ENCODE results near the gene ULK4. TPM values are rescaled to one million over a fixed set of nuclear protein-coding genes. Genes with fewer than 3 reads are reported as not detected.

ULK4 gene
- total and polyA plus RNA-seq, 9 donors: 2.4 to 58.7 (median 7.3) TPM

DNA sequence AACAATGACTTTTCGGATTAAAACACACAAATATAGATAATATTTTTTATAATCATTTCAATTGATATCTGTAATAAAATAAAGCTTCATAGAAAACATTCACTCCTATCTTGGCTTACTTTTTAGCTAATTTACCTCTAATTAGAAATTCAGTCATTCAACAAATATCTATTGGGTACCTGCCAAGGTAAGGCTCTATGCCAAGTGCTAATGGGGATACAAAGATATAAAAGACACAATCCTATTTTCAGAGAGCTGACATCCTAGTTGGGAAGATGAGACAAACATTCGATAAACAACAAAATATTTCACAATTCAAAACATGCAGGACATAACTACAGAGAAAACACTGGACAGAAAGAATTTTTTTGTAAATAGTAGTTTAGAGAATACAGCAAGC lies 63.3 kb downstream of the ULK4 start:
- no peak for DNase-seq
- Histone ChIP-seq H3K4me3 (no peak overlapping the region), H3K27me3 (no peaks in the 10 kb centered on the region), H3K9me3 (no peaks in the 10 kb centered on the region), H3K27ac (no peak overlapping the region), H3K36me3 (no peaks in the 10 kb centered on the region), H3K4me1 (ENCODE audit: insufficient read depth) (no peaks in the 10 kb centered on the region)
- intact Hi-C loops (cut with DNase I): loop anchor here in 1 of 4 donors (5.0 to 10.0 kb wide), 2 partner anchors 204 to 296 kb away; no protein-coding TSS in a partner anchor
- WGBS, 3 donors: 50 to 64% (median 57%) methylated on average over 2 of the region's 2 CpGs
- TF ChIP-seq, protein P1, sequence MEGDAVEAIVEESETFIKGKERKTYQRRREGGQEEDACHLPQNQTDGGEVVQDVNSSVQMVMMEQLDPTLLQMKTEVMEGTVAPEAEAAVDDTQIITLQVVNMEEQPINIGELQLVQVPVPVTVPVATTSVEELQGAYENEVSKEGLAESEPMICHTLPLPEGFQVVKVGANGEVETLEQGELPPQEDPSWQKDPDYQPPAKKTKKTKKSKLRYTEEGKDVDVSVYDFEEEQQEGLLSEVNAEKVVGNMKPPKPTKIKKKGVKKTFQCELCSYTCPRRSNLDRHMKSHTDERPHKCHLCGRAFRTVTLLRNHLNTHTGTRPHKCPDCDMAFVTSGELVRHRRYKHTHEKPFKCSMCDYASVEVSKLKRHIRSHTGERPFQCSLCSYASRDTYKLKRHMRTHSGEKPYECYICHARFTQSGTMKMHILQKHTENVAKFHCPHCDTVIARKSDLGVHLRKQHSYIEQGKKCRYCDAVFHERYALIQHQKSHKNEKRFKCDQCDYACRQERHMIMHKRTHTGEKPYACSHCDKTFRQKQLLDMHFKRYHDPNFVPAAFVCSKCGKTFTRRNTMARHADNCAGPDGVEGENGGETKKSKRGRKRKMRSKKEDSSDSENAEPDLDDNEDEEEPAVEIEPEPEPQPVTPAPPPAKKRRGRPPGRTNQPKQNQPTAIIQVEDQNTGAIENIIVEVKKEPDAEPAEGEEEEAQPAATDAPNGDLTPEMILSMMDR (IDR thresholded peaks at IDR 0.05): no peak
- TF ChIP-seq EP300 (IDR thresholded peaks at IDR 0.05) (no peak), POLR2A (IDR thresholded peaks at IDR 0.05) (no peak)

DNA sequence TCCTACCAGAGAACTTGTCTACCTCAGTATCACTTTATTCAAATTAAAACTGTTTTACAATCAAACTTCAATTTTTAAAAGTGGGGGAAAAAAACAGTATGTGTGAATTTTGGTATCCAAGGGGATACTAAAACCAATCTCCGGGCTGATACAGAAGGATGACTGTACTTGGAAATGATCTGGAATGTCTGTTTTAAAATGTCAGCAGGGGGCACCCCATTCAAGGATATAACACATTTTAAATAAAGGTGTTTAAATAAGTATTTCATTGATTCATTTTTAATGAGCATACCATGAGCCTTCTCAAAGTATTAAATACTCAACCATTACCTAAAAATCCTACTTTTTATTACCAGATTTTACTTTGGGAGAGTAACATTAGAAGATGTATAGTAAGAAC lies 67.9 kb downstream of the ULK4 start:
- Histone ChIP-seq H3K36me3 (no peaks in the 10 kb centered on the region), H3K27me3 (no peaks in the 10 kb centered on the region), H3K9me3 (no peaks in the 10 kb centered on the region), H3K27ac (no peak overlapping the region), H3K4me3 (no peak overlapping the region), H3K4me1 (ENCODE audit: insufficient read depth) (no peaks in the 10 kb centered on the region)
- WGBS, 3 donors: 9 to 12% (median 10%) methylated on average over 1 of the region's 1 CpG
- intact Hi-C loops (cut with DNase I): loop anchor here in 3 of 4 donors (5.0 to 10.0 kb wide), 3 partner anchors 203 to 301 kb away; no protein-coding TSS in a partner anchor
- TF ChIP-seq, protein P1 (IDR thresholded peaks at IDR 0.05): peak in 2 of 3 donors; percentile 19 to 72
- no peak for TF ChIP-seq POLR2A (IDR thresholded peaks at IDR 0.05)
- peak in 1 of 5 donors; percentile 25 for DNase-seq

DNA sequence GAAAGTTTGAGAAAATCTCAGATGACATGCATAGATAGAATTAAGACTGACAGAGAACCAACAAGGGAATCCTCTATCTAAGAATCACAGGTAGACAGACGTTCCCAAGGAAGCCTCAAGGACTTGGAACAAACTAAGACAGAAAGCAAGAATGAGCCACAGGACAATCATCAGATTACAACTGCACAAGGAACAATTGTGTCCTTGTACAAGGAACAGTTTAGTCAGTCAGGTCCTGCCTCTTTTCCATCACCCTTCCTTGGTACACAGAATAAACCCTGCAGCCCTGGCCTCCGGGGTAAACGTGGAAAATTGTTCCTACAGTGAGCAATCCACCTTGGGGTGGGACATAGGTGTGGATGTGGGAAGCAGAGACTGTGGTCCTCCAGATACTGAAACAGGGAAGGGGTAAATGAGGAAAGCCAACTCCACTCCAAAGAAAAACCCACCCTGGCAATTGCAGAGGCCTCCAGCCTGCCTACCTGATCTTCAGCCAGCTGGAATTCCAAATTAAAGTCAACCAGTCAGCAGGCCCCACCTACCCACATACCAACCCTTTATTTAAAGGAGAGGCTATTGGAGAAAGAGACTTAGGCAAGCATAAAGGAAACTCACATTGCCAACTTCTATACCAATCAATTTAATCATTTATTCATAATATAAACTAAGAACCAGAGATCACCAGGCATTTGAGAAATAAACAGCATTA lies 73.4 kb downstream of the ULK4 start:
- H3K4me3 ChIP-seq: no peak overlapping the region
- no peaks in the 10 kb centered on the region for H3K27me3 ChIP-seq
- TF ChIP-seq EP300 (IDR thresholded peaks at IDR 0.05) (no peak), POLR2A (IDR thresholded peaks at IDR 0.05) (no peak)
- TF ChIP-seq, protein P1 (IDR thresholded peaks at IDR 0.05): no peak
- H3K27ac ChIP-seq: no peak overlapping the region
- no peaks in the 10 kb centered on the region for H3K4me1 ChIP-seq (ENCODE audit: insufficient read depth)
- WGBS, 3 donors: 46 to 67% (median 53%) methylated on average over 3 of the region's 3 CpGs
- no peaks in the 10 kb centered on the region for H3K9me3 ChIP-seq
- H3K36me3 ChIP-seq: no peaks in the 10 kb centered on the region
- intact Hi-C loops (cut with DNase I): loop anchor here in 2 of 4 donors (10.0 kb wide), 2 partner anchors 1554 to 1564 kb away; no protein-coding TSS in a partner anchor
- DNase-seq: no peak

DNA sequence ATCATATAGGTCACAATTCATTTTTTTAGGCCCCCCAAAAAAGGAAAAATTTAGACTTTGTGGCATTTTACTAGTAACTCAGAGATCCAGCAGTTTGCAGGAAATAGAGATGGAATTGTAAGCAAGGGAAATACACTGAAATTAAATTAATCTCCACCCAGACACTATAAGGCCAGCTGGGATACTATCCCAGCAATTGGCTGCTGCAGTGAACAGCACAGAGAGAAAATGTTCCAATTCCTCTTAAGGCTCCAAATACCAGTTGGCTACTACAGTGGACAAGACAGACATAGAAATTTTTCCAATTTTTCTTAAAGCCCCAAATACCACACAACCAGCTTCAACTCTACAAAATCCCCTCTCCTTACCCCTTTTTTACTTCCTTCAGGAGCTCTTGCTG lies 78.9 kb downstream of the ULK4 start:
- TF ChIP-seq, protein P1 (IDR thresholded peaks at IDR 0.05): no peak
- TF ChIP-seq POLR2A (IDR thresholded peaks at IDR 0.05): no peak
- no peak for TF ChIP-seq EP300 (IDR thresholded peaks at IDR 0.05)
- H3K4me1 ChIP-seq (ENCODE audit: insufficient read depth): no peaks in the 10 kb centered on the region
- no peak for DNase-seq
- no peak overlapping the region for H3K27ac ChIP-seq
- no peaks in the 10 kb centered on the region for H3K36me3 ChIP-seq
- no peak overlapping the region for H3K4me3 ChIP-seq
- H3K27me3 ChIP-seq: no peaks in the 10 kb centered on the region
- no peaks in the 10 kb centered on the region for H3K9me3 ChIP-seq
- intact Hi-C loops (cut with DNase I): loop anchor here (5.0 to 10.0 kb wide), 3 partner anchors 1301 to 1558 kb away; no protein-coding TSS in a partner anchor

Measured in ovary (tissue), 9 donors.